Activated CD4-positive, alpha-beta T cell treated with anti-CD3 and anti-CD28 coated beads, Interleukin-2, amount 10 ng/mL, durations not matched to agents 7 days and 5 days (primary cell): ENCODE data around the gene RNF222. TPM values are rescaled to one million over a fixed set of nuclear protein-coding genes. Genes with fewer than 3 reads are reported as not detected.
A peak's percentile ranks its signal among the peaks of the same experiment; 100 is the strongest.

Source experiments
- CTCF ChIA-PET: fragments of 350-600 bp; sonication (Branson Sonifier 250); formaldehyde crosslinking; loops from one replicate; lab custom pipeline; 2021; ENCODE audit warnings: antibody characterized with exemption; lab: Charles Lee
- POLR2A ChIA-PET: fragments of 350-600 bp; sonication (Branson Sonifier 250); formaldehyde crosslinking; loops from one replicate; lab custom pipeline; 2021; ENCODE audit warnings: antibody characterized with exemption; lab: Charles Lee
- DNase-seq: peaks from one replicate; pipeline ENCODE4 v3.0.0-alpha.2; 2020
- H3K27ac Mint-ChIP-seq: one replicate; pipeline ENCODE4 v1.8.0; 2021; ENCODE audit warnings: mild to moderate bottlenecking, moderate library complexity, mixed read lengths
- H3K27me3 Mint-ChIP-seq: one replicate; pipeline ENCODE4 v1.8.0; 2021; ENCODE audit warnings: mixed read lengths
- H3K36me3 Mint-ChIP-seq: one replicate; pipeline ENCODE4 v1.8.0; 2021; ENCODE audit warnings: low read depth, mixed read lengths
- H3K4me1 Mint-ChIP-seq: one replicate; pipeline ENCODE4 v1.8.0; 2021; ENCODE audit warnings: mixed read lengths
- H3K4me3 Mint-ChIP-seq: one replicate; pipeline ENCODE4 v1.8.0; 2021; ENCODE audit warnings: mild to moderate bottlenecking, moderate library complexity, mixed read lengths
- H3K9me3 Mint-ChIP-seq: one replicate; pipeline ENCODE4 v1.8.0; 2021; ENCODE audit warnings: mixed read lengths
- total RNA-seq, 2 experiments: library from RNA; stranded (reverse); gene quantifications; one replicate each; pipeline ENCODE4 v1.2.3, GENCODE V29; 2021

RNF222 gene, protein sequence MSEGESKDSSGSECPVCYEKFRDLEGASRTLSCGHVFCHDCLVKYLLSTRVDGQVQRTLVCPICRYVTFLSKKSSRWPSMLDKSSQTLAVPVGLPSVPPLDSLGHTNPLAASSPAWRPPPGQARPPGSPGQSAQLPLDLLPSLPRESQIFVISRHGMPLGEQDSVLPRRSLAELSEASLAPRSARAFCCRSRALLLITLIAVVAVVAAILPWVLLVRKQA
- under 1 TPM; 0.10 to 0.12 TPM for total RNA-seq

DNA sequence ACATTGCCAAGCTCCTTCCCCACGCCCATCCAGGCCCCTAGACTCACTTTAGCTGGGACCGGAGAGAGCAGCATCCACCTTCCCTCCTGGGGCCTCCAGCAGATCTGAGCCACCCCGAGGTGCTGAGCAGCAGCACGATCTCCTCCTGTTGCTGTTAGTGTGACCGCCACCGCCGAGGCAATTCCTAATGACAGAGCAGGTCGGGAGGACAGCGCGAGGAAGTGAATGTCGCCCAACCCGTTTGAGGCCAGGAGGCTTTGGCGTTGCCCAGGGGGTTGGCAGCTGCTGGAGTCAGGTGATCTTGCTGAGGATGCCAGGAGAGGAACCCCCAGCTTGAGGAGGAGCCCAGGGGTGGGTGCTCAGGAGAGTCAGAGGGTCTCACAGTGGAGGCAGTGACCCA, at the start of gene RNF222:
RNF222 (minus strand) TSS at position 192 of the 400 bp plus-strand sequence. CDS start 4,366 bp downstream, outside the sequence.
- CTCF ChIA-PET = interaction anchor here (0.6 to 3.8 kb wide), 3 partner anchors 13 to 60 kb away, joined by 3 to 17 read pairs (median 3); no protein-coding TSS in a partner anchor

DNA sequence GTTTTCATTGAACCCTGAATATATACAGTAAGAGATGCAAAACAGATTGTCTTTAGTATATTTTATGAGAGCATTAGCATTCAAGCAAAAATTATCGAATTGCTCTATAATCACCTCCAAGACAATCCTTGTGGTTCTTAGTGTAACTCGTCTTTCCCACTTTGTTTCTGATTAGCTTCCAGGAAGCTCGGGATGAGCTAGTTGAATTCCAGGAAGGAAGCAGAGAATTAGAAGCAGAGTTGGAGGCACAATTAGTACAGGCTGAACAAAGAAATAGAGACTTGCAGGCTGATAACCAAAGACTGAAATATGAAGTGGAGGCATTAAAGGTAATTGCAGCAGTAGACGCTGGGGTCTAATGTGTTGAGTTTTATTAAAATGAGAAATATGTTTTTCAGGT, 47.9 kb upstream of the RNF222 start:
- POLR2A ChIA-PET = no interaction called here
- no peaks in the 10 kb centered on the region for H3K27me3 Mint-ChIP-seq
- no peak overlapping the region for H3K27ac Mint-ChIP-seq

More for the DNA sequence above, at the start of gene RNF222:
- no peak for DNase-seq
- Mint-ChIP-seq H3K27me3 (peaks cover 26% of the 10 kb centered on the region), H3K36me3 (peaks cover 4% of the 10 kb centered on the region), H3K27ac (no peak within 1 kb of the TSS), H3K4me3 (no peak within 1 kb of the TSS), H3K9me3 (no peaks in the 10 kb centered on the region), H3K4me1 (peaks cover 12% of the 10 kb centered on the region)
- POLR2A ChIA-PET = no interaction called here

DNA sequence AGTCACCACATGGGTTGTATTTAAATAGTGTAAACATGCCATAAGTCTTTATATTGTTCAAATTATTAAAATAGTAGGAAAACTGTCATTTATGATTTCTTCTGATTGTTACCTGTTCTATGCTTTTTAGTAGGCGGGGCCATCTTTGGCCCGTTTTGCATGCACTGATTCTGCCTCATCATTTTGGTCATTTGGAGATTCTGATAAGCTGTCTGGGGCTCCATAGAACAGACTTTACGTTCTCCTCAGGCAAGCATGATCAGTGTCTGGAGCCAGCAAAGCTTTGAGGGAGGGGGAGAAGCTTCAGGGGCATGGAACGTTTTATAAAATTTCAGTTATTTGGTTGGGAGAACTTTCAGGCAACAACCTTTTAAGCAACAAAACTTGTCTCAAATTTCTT, 46.9 kb upstream of the RNF222 start:
- DNase-seq = no peak
- ChIA-PET POLR2A (no interaction called here), CTCF (no interaction called here)
- H3K27me3 Mint-ChIP-seq = no peaks in the 10 kb centered on the region
- peaks cover 47% of the 10 kb centered on the region for H3K36me3 Mint-ChIP-seq
- no peaks in the 10 kb centered on the region for H3K9me3 Mint-ChIP-seq
- no peak overlapping the region for H3K27ac Mint-ChIP-seq
- H3K4me3 Mint-ChIP-seq = no peak overlapping the region
- H3K4me1 Mint-ChIP-seq = peaks cover 26% of the 10 kb centered on the region

More for the DNA sequence above, 47.9 kb upstream of the RNF222 start:
- DNase-seq = no peak
- H3K4me3 Mint-ChIP-seq = no peak overlapping the region
- H3K9me3 Mint-ChIP-seq = no peaks in the 10 kb centered on the region
- peaks cover 20% of the 10 kb centered on the region for H3K4me1 Mint-ChIP-seq
- H3K36me3 Mint-ChIP-seq = peaks cover 48% of the 10 kb centered on the region
- CTCF ChIA-PET = no interaction called here

DNA sequence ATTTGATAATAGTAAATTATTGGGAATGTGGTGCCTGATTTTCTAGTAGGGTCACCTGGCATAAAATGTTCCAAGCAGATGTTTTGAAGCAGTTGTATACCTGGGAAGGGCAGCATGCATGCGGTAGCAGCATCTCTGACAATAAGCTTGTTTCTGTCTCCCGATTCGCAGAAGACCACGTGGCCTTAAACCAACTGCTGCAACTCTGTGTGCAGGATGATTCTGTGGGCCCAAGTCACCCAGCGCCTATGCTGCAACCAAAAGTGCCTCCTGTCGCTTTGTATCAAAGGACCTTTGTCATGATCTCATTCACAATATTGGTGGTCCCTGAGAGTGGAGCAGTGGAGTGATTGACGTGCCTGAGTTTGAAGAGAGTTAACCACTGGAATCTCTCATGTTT, 46.1 kb upstream of the RNF222 start:
- no peak for DNase-seq
- Mint-ChIP-seq H3K36me3 (peaks cover 41% of the 10 kb centered on the region), H3K4me3 (no peak overlapping the region), H3K4me1 (peaks cover 27% of the 10 kb centered on the region), H3K27me3 (no peaks in the 10 kb centered on the region), H3K27ac (no peak overlapping the region), H3K9me3 (no peaks in the 10 kb centered on the region)
- CTCF ChIA-PET = no interaction called here
- POLR2A ChIA-PET = no interaction called here

DNA sequence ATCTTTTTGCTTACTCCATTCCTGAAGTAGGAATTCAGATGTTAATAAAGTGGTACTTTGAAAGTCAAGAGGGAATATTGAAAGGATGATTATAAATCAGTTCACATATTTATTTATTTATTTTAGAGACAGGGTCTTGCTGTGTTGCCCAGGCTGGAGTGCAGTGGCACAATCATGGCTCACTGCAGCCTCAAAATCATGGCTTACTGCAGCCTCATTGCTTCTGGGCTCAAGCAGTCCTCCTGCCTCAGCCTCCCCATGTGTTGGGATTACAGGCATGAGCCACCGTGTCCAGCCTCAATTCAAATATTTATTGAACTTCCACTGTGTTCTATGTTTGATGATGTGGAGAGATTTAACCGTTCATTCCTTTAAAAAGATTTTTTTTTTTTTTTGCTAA, 44.7 kb upstream of the RNF222 start:
- no peak for DNase-seq
- Mint-ChIP-seq H3K27me3 (no peaks in the 10 kb centered on the region), H3K9me3 (no peaks in the 10 kb centered on the region), H3K4me3 (no peak overlapping the region), H3K4me1 (peaks cover 41% of the 10 kb centered on the region), H3K27ac (no peak overlapping the region), H3K36me3 (peaks cover 30% of the 10 kb centered on the region)
- ChIA-PET CTCF (no interaction called here), POLR2A (no interaction called here)

DNA sequence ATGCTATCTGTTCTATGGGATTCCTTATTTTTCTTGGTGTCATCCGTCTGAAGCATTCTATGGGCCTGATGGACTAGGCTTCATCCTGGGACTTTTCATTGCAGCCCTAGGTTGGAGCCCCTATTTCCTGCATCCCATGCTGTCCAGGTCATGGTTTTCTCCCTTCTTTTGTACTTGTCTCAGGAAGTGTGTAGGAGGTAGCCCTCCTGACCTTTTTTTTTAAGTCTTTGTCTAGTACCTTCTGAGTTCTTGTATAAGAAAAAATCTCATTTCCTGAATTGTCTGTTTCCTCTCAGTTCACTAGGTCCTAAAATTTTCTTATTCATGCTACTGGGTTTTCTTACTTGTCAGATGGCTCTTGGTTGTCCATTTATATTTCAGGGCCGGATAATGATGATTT, 44.1 kb upstream of the RNF222 start:
- Mint-ChIP-seq H3K4me3 (no peak overlapping the region), H3K9me3 (no peaks in the 10 kb centered on the region), H3K27ac (no peak overlapping the region), H3K4me1 (peaks cover 45% of the 10 kb centered on the region), H3K36me3 (peaks cover 27% of the 10 kb centered on the region), H3K27me3 (no peaks in the 10 kb centered on the region)
- no peak for DNase-seq
- POLR2A ChIA-PET = no interaction called here
- CTCF ChIA-PET = interaction anchor here (0.6 kb wide), 1 partner anchor 23 kb away, joined by 3 read pairs; no protein-coding TSS in a partner anchor

DNA sequence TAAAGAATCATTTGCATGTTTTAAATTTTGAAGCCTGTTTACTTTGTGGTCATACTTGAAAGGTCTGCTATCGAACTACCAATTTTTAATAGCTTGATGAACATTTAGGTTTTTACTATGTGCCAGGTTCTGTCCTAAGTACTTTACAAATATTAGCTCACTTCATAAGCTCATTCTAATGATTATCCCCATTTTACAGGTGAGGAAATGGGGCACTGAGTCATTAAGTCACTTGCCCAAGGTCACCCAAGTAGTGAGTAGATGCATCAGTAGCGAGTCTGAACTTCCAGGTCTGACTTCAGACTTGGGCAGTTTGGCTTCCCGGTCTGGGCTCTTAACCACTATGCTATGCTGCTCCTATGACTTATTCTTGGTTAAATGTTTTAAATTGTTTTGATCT, 42.1 kb upstream of the RNF222 start:
- Mint-ChIP-seq H3K27ac (no peak overlapping the region), H3K4me1 (peaks cover 54% of the 10 kb centered on the region), H3K36me3 (peaks cover 21% of the 10 kb centered on the region), H3K9me3 (no peaks in the 10 kb centered on the region), H3K27me3 (no peaks in the 10 kb centered on the region), H3K4me3 (no peak overlapping the region)
- POLR2A ChIA-PET = no interaction called here
- CTCF ChIA-PET = no interaction called here
- no peak for DNase-seq

DNA sequence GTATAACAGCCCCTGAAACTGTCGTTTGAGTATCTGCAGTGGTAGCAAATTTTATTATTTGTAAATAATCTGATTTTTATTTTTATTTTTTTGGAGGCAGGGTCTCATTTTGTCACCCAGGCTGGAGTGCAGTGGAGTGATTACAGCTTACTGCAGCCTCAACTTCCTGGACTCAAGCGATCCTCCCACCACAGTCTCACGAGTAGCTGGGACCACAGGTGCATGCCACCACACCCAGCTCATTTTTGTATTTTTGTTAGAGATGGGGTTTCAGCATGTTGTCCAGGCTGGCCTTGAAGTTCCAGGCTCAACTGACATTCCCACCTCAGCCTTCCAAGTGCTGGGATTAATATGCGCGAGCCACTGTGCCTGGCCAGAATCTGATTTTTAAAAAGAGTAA, 40.8 kb upstream of the RNF222 start:
- Mint-ChIP-seq H3K27ac (peak overlapping the region; percentile 60), H3K27me3 (no peaks in the 10 kb centered on the region), H3K9me3 (no peaks in the 10 kb centered on the region), H3K4me1 (peaks cover 54% of the 10 kb centered on the region), H3K4me3 (no peak overlapping the region), H3K36me3 (peaks cover 14% of the 10 kb centered on the region)
- POLR2A ChIA-PET = no interaction called here
- DNase-seq = peak; percentile 13
- CTCF ChIA-PET = interaction anchor here (0.6 to 1.3 kb wide), 2 partner anchors 13 to 55 kb away, joined by 4 read pairs; no protein-coding TSS in a partner anchor

DNA sequence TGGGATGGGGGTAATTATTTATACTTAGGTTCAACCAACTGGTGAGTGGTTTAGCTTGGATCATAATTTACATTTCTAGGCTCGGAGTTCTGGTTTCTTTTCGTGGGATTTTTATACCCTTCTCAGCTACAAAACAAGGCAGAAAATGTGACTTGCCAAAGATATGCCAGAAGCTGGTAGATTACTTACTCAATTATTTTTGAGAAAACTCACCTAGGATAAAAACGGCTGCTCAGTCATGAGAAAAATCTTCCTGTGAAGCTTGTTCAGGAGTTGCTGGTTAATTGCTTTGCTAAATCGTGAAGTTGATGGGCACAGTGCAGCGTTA, 39.2 kb upstream of the RNF222 start:
- no peaks in the 10 kb centered on the region for H3K27me3 Mint-ChIP-seq
- no peaks in the 10 kb centered on the region for H3K9me3 Mint-ChIP-seq
- peaks cover 46% of the 10 kb centered on the region for H3K4me1 Mint-ChIP-seq
- ChIA-PET CTCF (interaction anchor here (0.7 to 1.9 kb wide), 4 partner anchors 32 to 93 kb away, joined by 3 to 6 read pairs (median 4); no protein-coding TSS in a partner anchor), POLR2A (interaction anchor here (0.6 to 0.7 kb wide), 2 partner anchors 10 kb away, joined by 3 to 4 read pairs; no protein-coding TSS in a partner anchor)
- peak overlapping the region; percentile 98 for H3K27ac Mint-ChIP-seq
- no peak for DNase-seq
- peaks cover 10% of the 10 kb centered on the region for H3K36me3 Mint-ChIP-seq
- peak overlapping the region; percentile 91 for H3K4me3 Mint-ChIP-seq

DNA sequence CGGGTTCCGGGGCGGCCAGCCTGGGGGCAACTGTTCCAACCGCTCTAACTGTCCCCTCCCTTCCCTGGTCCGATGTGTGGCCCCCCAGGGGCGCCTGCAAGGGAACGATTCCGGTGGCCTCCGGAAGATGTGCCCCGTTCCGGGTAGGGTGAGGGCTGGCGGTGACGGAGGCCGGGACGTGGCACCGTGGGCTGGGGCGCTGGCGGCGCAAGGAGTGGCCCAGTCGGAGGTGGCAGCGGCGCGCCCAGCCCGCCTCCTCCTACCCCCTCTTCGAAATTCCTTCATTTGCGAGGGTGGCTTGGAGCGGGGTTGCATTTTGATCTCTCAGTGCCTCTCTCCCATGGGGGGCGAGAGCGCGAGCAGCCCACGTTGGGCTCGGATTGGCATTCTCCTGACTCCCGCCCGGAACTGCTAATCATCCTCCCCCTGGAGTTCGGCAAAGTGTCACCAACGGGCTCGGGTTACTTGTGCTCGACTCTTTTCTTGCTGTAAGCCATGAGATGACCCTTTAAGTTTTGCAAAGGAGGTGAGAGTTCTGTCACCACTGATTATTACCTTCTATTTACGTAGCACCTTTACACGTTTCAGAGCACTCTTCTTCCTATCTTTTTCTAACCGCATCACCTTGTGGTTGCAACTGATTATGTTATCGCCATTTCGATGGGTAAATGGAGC, 38.7 kb upstream of the RNF222 start:
- peak; percentile 70 for DNase-seq
- CTCF ChIA-PET = interaction anchor here (0.9 to 1.9 kb wide), 3 partner anchors 53 to 94 kb away, joined by 3 to 6 read pairs (median 3); no protein-coding TSS in a partner anchor
- POLR2A ChIA-PET = interaction anchor here (0.7 kb wide), 1 partner anchor 9 kb away, joined by 3 read pairs; no protein-coding TSS in a partner anchor

DNA sequence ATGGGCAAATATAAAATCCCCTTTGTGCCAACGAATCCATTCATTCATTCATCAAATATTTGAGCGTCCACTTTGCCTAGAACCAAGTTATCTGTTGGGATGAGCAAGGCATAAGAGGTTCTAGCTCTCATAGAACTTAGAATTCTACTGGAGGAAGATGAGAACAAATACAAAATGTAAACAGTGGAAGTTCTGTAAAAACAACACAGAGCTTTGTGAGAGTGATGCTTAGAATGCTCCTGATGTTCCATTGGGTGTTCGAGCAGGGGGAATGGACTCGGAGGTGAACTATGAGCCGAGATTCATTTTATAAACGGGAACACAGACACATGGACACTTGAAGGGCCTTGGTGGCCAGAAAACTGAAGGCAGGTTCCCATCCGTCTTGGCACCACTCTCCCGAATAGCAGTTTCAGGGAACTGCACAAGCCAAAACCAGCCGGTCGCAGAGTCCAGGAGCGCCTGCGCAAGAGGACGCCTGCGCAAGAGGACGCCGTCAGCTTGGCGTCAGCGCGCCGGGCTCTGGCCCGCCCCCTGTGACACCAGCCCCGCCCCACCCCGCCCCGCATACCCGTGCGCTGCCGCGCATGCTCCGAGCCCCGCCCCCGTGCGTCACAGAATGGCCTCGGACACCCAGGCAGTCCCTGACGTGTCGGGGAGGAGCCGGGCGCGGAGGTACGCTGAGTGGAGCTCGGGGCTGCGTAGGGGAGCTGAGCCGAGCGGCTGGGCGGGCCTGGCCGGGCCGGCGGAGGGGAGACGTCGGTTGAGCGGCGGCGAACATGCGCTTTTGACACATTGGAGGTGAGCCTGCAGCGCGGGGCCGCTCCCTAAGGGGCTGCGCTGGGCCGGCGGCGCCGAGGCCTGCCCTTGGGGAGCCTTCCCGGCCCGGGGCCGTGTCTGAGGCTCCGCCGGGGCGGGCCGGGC, 37.9 kb upstream of the RNF222 start, which contains the start of gene NDEL1:
NDEL1 (plus strand) TSS at position 640 of the 924 bp plus-strand sequence. CDS start 8,388 bp downstream, outside the sequence.
- ChIA-PET CTCF (interaction anchor here (1.0 to 1.9 kb wide), 2 partner anchors 52 to 82 kb away, joined by 3 to 6 read pairs; no protein-coding TSS in a partner anchor), POLR2A (no interaction called here)
- peaks cover 36% of the 10 kb centered on the region for H3K4me1 Mint-ChIP-seq
- no peaks in the 10 kb centered on the region for H3K9me3 Mint-ChIP-seq
- H3K27ac Mint-ChIP-seq = peak within 1 kb of the TSS; percentile 98
- peak; percentile 99 for DNase-seq
- H3K4me3 Mint-ChIP-seq = peak within 1 kb of the TSS; percentile 91
- no peaks in the 10 kb centered on the region for H3K27me3 Mint-ChIP-seq
- peaks cover 10% of the 10 kb centered on the region for H3K36me3 Mint-ChIP-seq

More for the DNA sequence above, 38.7 kb upstream of the RNF222 start:
- H3K4me3 Mint-ChIP-seq = peak overlapping the region; percentile 91
- H3K36me3 Mint-ChIP-seq = peaks cover 10% of the 10 kb centered on the region
- no peaks in the 10 kb centered on the region for H3K27me3 Mint-ChIP-seq
- H3K9me3 Mint-ChIP-seq = no peaks in the 10 kb centered on the region
- peaks cover 42% of the 10 kb centered on the region for H3K4me1 Mint-ChIP-seq
- peak overlapping the region; percentile 98 for H3K27ac Mint-ChIP-seq

DNA sequence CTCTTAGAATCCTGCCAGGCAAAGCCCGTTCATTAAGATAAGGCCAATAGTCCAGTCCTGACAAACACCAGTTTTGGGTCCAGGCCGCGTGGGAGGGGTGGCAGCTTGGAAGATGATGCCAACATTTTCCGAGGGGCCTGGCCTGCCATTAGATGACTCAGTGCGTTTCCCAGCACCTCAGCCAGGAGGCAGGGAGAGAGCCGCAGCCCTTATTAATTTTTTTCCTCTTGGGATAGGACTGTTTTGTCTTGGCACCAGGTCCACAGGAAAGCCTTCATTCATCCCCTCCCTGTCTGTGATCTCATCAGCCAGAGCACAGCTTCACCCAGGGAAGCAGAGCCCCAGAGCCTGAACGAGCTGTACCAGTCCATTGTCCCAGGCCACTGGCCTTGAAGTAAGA, 33.3 kb upstream of the RNF222 start:
- H3K4me1 Mint-ChIP-seq = peaks cover 5% of the 10 kb centered on the region
- no peaks in the 10 kb centered on the region for H3K27me3 Mint-ChIP-seq
- ChIA-PET POLR2A (no interaction called here), CTCF (interaction anchor here (1.2 to 1.4 kb wide), 2 partner anchors 11 to 36 kb away, joined by 3 to 4 read pairs; no protein-coding TSS in a partner anchor)
- DNase-seq = no peak
- no peaks in the 10 kb centered on the region for H3K9me3 Mint-ChIP-seq
- no peak overlapping the region for H3K4me3 Mint-ChIP-seq
- no peak overlapping the region for H3K27ac Mint-ChIP-seq
- no peaks in the 10 kb centered on the region for H3K36me3 Mint-ChIP-seq
